Spleen (tissue), 11 donors: ENCODE results near the gene TYW1B. TPM values are rescaled to one million over a fixed set of nuclear protein-coding genes. Genes with fewer than 3 reads are reported as not detected.
"Not testable (repeated sequence)": the region's sequence is repeated elsewhere in the genome, so short reads cannot be mapped to it uniquely, and the experiment has no call there.

Experiments used
- DNase-seq: peaks from one replicate; pipeline ENCODE4 v3.0.0-alpha.2; 2020
- H3K27ac ChIP-seq, 8 donors: fragments of 200-600 bp; sonication (generic) in 7 of 8; 1 replicate in 4 of 8; 2 replicates in 4 of 8; pipeline versions ENCODE4 v1.5.0 to v1.8.0; 2016 to 2021; ENCODE audit warnings: inconsistent platforms in 4 of 8, mild to moderate bottlenecking in 4 of 8, moderate library complexity in 1 of 8
- H3K27me3 ChIP-seq, 7 donors: fragments of 200-600 bp; sonication (generic) in 6 of 7; replicated peaks in 1 of 7; 1 replicate in 4 of 7; 2 replicates in 3 of 7; pipeline versions ENCODE4 v1.5.0 to v1.8.0; 2016 to 2021; ENCODE audit warnings: inconsistent platforms in 3 of 7, mild to moderate bottlenecking in 1 of 7
- H3K36me3 ChIP-seq, 6 donors: fragments of 200-600 bp; sonication (generic) in 5 of 6; 1 replicate in 4 of 6; 2 replicates in 2 of 6; pipeline versions ENCODE4 v1.5.0 to v1.8.0; 2016 to 2021; ENCODE audit warnings: inconsistent platforms in 2 of 6
- H3K4me1 ChIP-seq, 6 donors: fragments of 200-600 bp; sonication (generic) in 5 of 6; 1 replicate in 3 of 6; 2 replicates in 3 of 6; pipeline versions ENCODE4 v1.5.0 to v1.8.0; 2016 to 2021; ENCODE audit warnings: inconsistent platforms in 3 of 6
- H3K4me3 ChIP-seq, 8 donors: fragments of 200-600 bp; sonication (generic) in 7 of 8; 1 replicate in 4 of 8; 2 replicates in 4 of 8; pipeline versions ENCODE4 v1.5.0 to v1.8.0; 2016 to 2021; ENCODE audit warnings: inconsistent platforms in 4 of 8, mild to moderate bottlenecking in 4 of 8, moderate library complexity in 2 of 8
- H3K9me3 ChIP-seq, 8 donors: fragments of 200-600 bp; sonication (generic) in 7 of 8; 1 replicate in 4 of 8; 2 replicates in 4 of 8; pipeline versions ENCODE4 v1.5.0 to v1.8.0; 2016 to 2021; ENCODE audit warnings: inconsistent platforms in 4 of 8
- POLR2A ChIP-seq, 3 donors: fragments of 450-650 bp; IDR thresholded peaks; one replicate each; pipeline ENCODE4 v1.5.1; 2017; ENCODE audit warnings: antibody characterized with exemption in 3 of 3, mild to moderate bottlenecking in 1 of 3
- POLR2AphosphoS5 ChIP-seq, 3 donors: sonication (generic); formaldehyde crosslinking; IDR thresholded peaks; one replicate each; pipeline ENCODE4 v1.5.1; 2017; ENCODE audit warnings: antibody characterized with exemption in 3 of 3
- WGBS, 5 donors: extraction: QIAGEN DNeasy Blood & Tissue Kit in 3 of 5; methylation state at CpG; one replicate each; pipeline versions ENCODE4 v1.1.5 to v1.1.7; 2013 to 2018; 5-methylcytosine and 5-hydroxymethylcytosine counted together
- intact Hi-C: fragments of 100-400 bp; cut with DNase I; formaldehyde crosslinking; loops from one replicate; pipeline ENCODE4 v1.15.0; 2023; ENCODE audit warnings: low total_unique reads
- polyA plus RNA-seq, 3 donors: library from polyadenylated mRNA; stranded (reverse); fragments of 200-250 nt; gene quantifications; one replicate each; pipeline ENCODE4 v1.2.1, GENCODE V29; 2013
- total RNA-seq, 7 donors: library from RNA; depleted of rRNA in 3 of 7; stranded (reverse); fragments of >200 nt in 3 of 7; fragmentation: NEBNext Ultra II Directional in 4 of 7; extraction: Animal tissue kit (Norgen Biotek cat#: 25700) in 4 of 7; gene quantifications; one replicate each; pipeline versions ENCODE4 v1.1.0 to v1.2.1, GENCODE V29; 2016 to 2021
- TF ChIP-seq, protein P1 (sequence below), 11 experiments: fragments of 200-600 bp in 7 of 11; fragments of 450-650 bp in 4 of 11; sonication (generic) in 4 of 11; IDR thresholded peaks in 8 of 11; conservative IDR thresholded peaks in 3 of 11; 1 replicate in 7 of 11; 2 replicates in 4 of 11; pipeline versions ENCODE4 v1.4.0 to v1.8.0; 2016 to 2021; ENCODE audit warnings: antibody characterized with exemption in 11 of 11, inconsistent platforms in 4 of 11, mild to moderate bottlenecking in 1 of 11
- donor health status: healthy with polysubstance abuse.
- donor health status: DM: no; HTN: no; CAD: no; lungs with moderate emphysema.
- donor health status: DM: no; HTN: no; CAD: no.
- donor health status: Bipolar disorder and iron deficiency.
- donor health status: healthy.
- donor health status: DM: no; HTN: no; CAD: no.
- donor health status: DM: yes; HTN: yes; CAD: no.

TYW1B gene
- total and polyA plus RNA-seq, 10 donors, result 1.2 to 8.3 (median 4.1) TPM

DNA sequence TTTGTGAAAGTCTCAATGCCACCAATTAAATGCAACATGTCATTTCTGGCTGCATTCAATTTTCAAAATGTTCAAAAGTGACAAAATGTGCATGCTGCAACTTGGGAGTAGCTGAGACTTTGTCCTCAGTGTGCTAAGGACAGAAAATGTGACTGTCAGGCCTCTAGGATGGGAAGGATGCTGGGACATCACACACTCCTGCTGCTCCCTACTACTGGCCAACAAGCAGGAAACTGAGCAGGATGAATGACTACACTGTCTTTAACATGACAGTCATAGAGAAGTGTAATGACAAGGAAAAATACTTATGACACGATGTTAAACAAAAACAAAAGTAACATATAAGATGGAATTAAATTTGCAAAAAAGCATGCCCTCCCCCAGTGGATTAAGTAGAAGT, 138.7 kb downstream of the TYW1B start:
- intact Hi-C loops, DNase-seq, H3K27me3 ChIP-seq, H3K4me3 ChIP-seq, H3K27ac ChIP-seq, H3K9me3 ChIP-seq: not testable (repeated sequence)
- 61 to 82% (median 64%) methylated on average over 1 of the region's 1 CpG for WGBS, 5 donors
- Histone ChIP-seq H3K36me3 (peaks cover 0 to 24% (median 0%) of the 10 kb centered on the region in 6 donors), H3K4me1 (peaks cover 0 to 12% (median 2%) of the 10 kb centered on the region in 6 donors)

DNA sequence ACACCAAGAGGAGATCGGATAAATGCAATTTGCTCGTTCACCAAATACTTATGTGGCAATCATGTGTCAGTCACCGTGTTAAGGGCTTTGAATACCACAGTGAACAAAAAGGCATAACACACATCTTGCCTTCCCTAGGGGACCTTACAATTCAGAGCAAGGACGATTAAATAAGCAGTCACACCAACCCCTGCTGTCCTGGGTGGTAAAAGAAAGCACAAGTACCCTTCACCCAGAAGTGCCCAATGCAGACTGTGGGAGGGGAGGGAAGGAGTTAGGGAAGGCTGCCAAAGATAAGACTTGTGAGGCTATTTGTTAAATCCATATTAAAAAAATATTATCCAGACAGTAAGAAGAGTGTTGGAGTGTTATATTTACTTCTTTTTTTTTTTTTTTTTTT, 146.8 kb downstream of the TYW1B start:
- Histone ChIP-seq H3K4me1 (peaks cover 0 to 13% (median 5%) of the 10 kb centered on the region in 6 donors), H3K36me3 (peaks cover 0 to 13% (median 0%) of the 10 kb centered on the region in 6 donors)
- intact Hi-C loops, H3K4me3 ChIP-seq, H3K27me3 ChIP-seq, H3K27ac ChIP-seq, DNase-seq, H3K9me3 ChIP-seq: not testable (repeated sequence)
- WGBS, 5 donors, result 55 to 84% (median 72%) methylated on average over 4 of the region's 4 CpGs

DNA sequence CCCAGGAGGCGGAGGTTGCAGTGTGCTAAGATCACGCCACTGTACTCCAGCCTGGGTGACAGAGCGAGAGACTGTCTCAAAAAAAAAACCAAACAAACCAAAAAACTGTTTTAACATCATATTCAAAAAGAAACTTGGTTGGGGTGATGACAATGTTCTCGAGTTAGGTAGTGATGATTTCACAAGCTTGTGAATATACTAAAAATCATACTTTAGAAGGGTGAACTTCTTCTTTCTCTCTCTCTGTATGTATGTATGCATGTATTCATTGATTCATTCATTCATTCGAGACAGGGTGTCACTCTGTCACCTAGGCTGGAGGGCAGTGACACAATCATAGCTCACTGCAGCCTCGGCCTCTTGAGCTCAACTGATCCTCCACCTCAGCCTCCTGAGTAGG, 151.1 kb downstream of the TYW1B start:
- H3K9me3 ChIP-seq, H3K27ac ChIP-seq, H3K27me3 ChIP-seq, H3K4me1 ChIP-seq, DNase-seq, intact Hi-C loops, H3K4me3 ChIP-seq: not testable (repeated sequence)
- H3K36me3 ChIP-seq, result peaks cover 0 to 19% (median 0%) of the 10 kb centered on the region in 6 donors
- 77 to 92% (median 84%) methylated on average over 6 of the region's 6 CpGs for WGBS, 5 donors

DNA sequence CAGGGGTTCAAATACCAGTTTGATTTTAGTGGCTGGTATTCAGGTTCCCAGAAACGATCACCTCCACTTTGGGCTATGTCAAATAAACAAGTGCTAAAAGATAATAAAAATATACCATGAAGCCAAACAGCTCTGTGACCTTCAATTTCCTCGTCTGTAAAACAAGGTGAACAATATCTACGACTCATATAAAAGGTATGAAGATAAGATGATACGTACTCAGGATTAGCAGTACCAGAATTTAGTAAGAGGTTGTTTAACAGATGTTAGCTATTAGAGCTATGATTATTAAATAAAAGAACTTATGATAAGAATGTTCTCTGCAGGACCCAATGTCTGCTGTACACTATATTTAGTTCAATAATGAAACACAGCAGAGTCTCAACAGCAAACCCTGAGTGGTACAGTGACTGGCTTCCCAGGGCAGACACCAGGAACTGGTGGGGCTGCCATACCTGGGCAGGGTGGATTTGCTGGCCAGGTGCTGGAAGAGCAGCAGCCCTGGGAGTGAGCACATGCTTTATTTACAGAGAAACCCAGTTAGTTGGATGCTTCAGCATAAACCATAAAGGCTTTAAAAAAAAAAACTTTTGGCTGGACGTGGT, 151.8 kb downstream of the TYW1B start:
- H3K27ac ChIP-seq, H3K9me3 ChIP-seq, DNase-seq, H3K27me3 ChIP-seq, H3K4me3 ChIP-seq, intact Hi-C loops, H3K4me1 ChIP-seq: not testable (repeated sequence)
- WGBS, 5 donors, result 84 to 94% (median 91%) methylated on average over 5 of the region's 5 CpGs
- peaks cover 0 to 19% (median 0%) of the 10 kb centered on the region in 6 donors for H3K36me3 ChIP-seq

GRCh38 chr7:72675686-72676085, 152.3 kb downstream of the TYW1B start:
- H3K27me3 ChIP-seq, intact Hi-C loops, H3K27ac ChIP-seq, DNase-seq, H3K9me3 ChIP-seq, H3K4me3 ChIP-seq, H3K4me1 ChIP-seq: not testable (repeated sequence)
- peaks cover 0 to 19% (median 0%) of the 10 kb centered on the region in 6 donors for H3K36me3 ChIP-seq
- WGBS, 5 donors, result 54 to 93% (median 80%) methylated on average over 1 to 2 of the region's 2 CpGs

GRCh38 chr7:72674394-72674793, 153.6 kb downstream of the TYW1B start:
- H3K4me3 ChIP-seq, result no peak overlapping the region
- WGBS, 5 donors, result 91 to 98% (median 96%) methylated on average over 3 of the region's 3 CpGs
- H3K36me3 ChIP-seq, result peaks cover 0 to 16% (median 0%) of the 10 kb centered on the region in 6 donors
- no peaks in the 10 kb centered on the region for H3K9me3 ChIP-seq
- intact Hi-C loops, result no loop called here
- no peak for TF ChIP-seq POLR2AphosphoS5 (IDR thresholded peaks at IDR 0.05)
- no peak for TF ChIP-seq POLR2A (IDR thresholded peaks at IDR 0.05)
- TF ChIP-seq, protein P1, sequence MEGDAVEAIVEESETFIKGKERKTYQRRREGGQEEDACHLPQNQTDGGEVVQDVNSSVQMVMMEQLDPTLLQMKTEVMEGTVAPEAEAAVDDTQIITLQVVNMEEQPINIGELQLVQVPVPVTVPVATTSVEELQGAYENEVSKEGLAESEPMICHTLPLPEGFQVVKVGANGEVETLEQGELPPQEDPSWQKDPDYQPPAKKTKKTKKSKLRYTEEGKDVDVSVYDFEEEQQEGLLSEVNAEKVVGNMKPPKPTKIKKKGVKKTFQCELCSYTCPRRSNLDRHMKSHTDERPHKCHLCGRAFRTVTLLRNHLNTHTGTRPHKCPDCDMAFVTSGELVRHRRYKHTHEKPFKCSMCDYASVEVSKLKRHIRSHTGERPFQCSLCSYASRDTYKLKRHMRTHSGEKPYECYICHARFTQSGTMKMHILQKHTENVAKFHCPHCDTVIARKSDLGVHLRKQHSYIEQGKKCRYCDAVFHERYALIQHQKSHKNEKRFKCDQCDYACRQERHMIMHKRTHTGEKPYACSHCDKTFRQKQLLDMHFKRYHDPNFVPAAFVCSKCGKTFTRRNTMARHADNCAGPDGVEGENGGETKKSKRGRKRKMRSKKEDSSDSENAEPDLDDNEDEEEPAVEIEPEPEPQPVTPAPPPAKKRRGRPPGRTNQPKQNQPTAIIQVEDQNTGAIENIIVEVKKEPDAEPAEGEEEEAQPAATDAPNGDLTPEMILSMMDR (IDR thresholded peaks at IDR 0.05 in 8 of 11, conservative IDR thresholded peaks at IDR 0.05 in 3 of 11), result no peak
- H3K27me3 ChIP-seq, result no peaks in the 10 kb centered on the region
- no peak overlapping the region for H3K27ac ChIP-seq
- no peaks in the 10 kb centered on the region for H3K4me1 ChIP-seq
- no peak for DNase-seq

DNA sequence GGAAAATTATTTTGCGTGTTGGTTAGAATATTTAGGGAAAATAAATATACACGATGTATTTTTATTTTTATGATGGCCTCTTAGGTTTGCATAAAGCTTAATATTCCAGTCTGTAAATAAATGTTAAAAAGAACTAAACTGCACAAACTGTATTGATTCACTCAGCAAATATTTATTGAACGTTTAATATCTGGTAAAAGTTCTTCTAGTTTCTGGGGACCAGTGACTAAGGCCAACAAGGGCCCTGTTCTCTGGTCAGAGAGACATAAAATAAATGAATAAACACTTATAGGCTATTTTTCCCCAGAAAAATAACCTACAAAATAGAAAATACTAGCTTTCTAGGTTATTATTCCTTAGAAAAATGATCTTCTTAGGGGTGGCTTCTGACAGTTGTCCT, 157.2 kb downstream of the TYW1B start:
- intact Hi-C loops, DNase-seq, H3K9me3 ChIP-seq, H3K36me3 ChIP-seq, H3K27ac ChIP-seq, H3K4me1 ChIP-seq, H3K4me3 ChIP-seq, H3K27me3 ChIP-seq: not testable (repeated sequence)
- 94 to 100% (median 97%) methylated on average over 3 of the region's 3 CpGs for WGBS, 5 donors

DNA sequence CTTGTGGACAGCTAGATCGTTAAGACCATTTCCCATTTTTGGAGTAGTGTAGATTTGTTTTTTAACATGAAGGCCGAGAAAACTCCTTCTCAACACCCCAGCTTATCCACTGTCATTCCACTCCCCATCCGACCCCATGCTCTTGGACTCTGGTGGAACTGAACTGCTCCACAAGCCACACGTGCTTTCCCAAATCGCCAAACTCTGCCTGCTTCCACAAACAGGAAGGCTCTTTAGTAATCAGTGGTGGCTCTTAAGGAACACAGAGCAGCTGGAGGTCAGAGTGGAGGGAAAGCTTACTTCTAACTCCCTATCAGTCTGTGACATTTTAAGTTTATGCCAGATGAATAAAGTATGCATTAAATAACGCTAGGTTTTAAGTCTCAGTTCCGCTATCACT, 159.6 kb downstream of the TYW1B start:
- H3K27ac ChIP-seq, H3K36me3 ChIP-seq, H3K4me1 ChIP-seq, DNase-seq, H3K27me3 ChIP-seq, intact Hi-C loops, H3K4me3 ChIP-seq, H3K9me3 ChIP-seq: not testable (repeated sequence)
- WGBS, 5 donors, result 54 to 67% (median 65%) methylated on average over 6 to 7 of the region's 7 CpGs

DNA sequence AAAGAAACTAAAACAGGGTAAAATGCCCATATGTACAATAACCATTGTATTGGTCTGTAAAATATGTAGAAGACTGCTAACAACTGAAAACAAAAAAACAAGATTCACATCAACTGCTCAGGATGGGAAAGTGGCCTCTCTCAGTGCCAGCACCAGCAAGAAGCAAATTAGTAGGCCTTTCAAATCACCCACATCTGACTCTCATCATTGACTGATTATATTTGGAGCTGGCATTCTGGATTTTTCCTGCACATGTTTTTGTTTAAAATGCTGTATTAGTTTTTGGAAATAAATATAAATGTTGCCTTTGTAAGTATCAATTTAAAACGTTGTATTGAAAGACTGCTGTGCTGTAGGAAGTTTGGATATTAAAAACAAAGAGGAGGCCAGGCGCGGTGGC, 161.0 kb downstream of the TYW1B start:
- H3K4me1 ChIP-seq, H3K27ac ChIP-seq, H3K4me3 ChIP-seq, H3K27me3 ChIP-seq, H3K9me3 ChIP-seq, DNase-seq, intact Hi-C loops, H3K36me3 ChIP-seq: not testable (repeated sequence)
- WGBS, 5 donors, result 53 to 83% (median 64%) methylated on average over 3 of the region's 3 CpGs

GRCh38 chr7:72648574-72648973, 179.4 kb downstream of the TYW1B start:
- intact Hi-C loops, H3K36me3 ChIP-seq, H3K9me3 ChIP-seq, H3K27me3 ChIP-seq, DNase-seq, H3K4me1 ChIP-seq, H3K27ac ChIP-seq, H3K4me3 ChIP-seq: not testable (repeated sequence)
- WGBS, 5 donors, result 73 to 90% (median 76%) methylated on average over 4 of the region's 4 CpGs
